ENCODE measurements around the gene ZNF205. TPM values are rescaled to one million over a fixed set of nuclear protein-coding genes. Genes with fewer than 3 reads are reported as not detected.

The ZNF205 gene
- total RNA-seq, 1 donor from 2014 or later, result 23.9 TPM

- peaks cover 6% of the 10 kb centered on the region for H3K36me3 Mint-ChIP-seq (ENCODE audit: insufficient read depth)
- peak overlapping the region; percentile 100 for H3K27ac Mint-ChIP-seq
- H3K4me3 Mint-ChIP-seq (ENCODE audit: low read depth), result peak overlapping the region; percentile 100
- peaks cover 19% of the 10 kb centered on the region for H3K4me1 Mint-ChIP-seq (ENCODE audit: low read depth)
- no peak for TF ChIP-seq CTCF (IDR thresholded peaks at IDR 0.05; ENCODE audit: unreplicated experiment)
- DNase-seq (ENCODE audit: low spot score, unreplicated experiment), result no peak
- H3K27me3 Mint-ChIP-seq, result no peaks in the 10 kb centered on the region
- no peaks in the 10 kb centered on the region for H3K9me3 Mint-ChIP-seq (ENCODE audit: low read depth)
Measured at GRCh38 chr16:3133844-3134243, 21.5 kb downstream of the ZNF205 start.

GRCh38 chr16:3134338-3135125, 22.1 kb downstream of the ZNF205 start, which contains the start of gene ZNF213:
ZNF213 (plus strand) TSS chr16:3135029; CDS start chr16:3137281, 2,252 bp downstream.
- Mint-ChIP-seq H3K9me3 (ENCODE audit: low read depth) (no peaks in the 10 kb centered on the region), H3K27me3 (no peaks in the 10 kb centered on the region), H3K4me1 (ENCODE audit: low read depth) (peaks cover 17% of the 10 kb centered on the region), H3K27ac (peak within 1 kb of the TSS; percentile 100), H3K36me3 (ENCODE audit: insufficient read depth) (peaks cover 7% of the 10 kb centered on the region), H3K4me3 (ENCODE audit: low read depth) (peak within 1 kb of the TSS; percentile 100)
- peak; percentile 85 for DNase-seq (ENCODE audit: low spot score, unreplicated experiment)
- TF ChIP-seq CTCF (IDR thresholded peaks at IDR 0.05; ENCODE audit: unreplicated experiment), result no peak

- Mint-ChIP-seq H3K27ac (peak overlapping the region; percentile 95), H3K4me1 (ENCODE audit: low read depth) (peaks cover 13% of the 10 kb centered on the region), H3K9me3 (ENCODE audit: low read depth) (no peaks in the 10 kb centered on the region), H3K36me3 (ENCODE audit: insufficient read depth) (peaks cover 3% of the 10 kb centered on the region), H3K27me3 (no peaks in the 10 kb centered on the region), H3K4me3 (ENCODE audit: low read depth) (peak overlapping the region; percentile 100)
- TF ChIP-seq CTCF (IDR thresholded peaks at IDR 0.05; ENCODE audit: unreplicated experiment), result no peak
- DNase-seq (ENCODE audit: low spot score, unreplicated experiment), result no peak
Measured at GRCh38 chr16:3135126-3135715, 22.8 kb downstream of the ZNF205 start.

- Mint-ChIP-seq H3K9me3 (ENCODE audit: low read depth) (no peaks in the 10 kb centered on the region), H3K4me1 (ENCODE audit: low read depth) (peaks cover 13% of the 10 kb centered on the region), H3K27me3 (no peaks in the 10 kb centered on the region), H3K27ac (no peak overlapping the region), H3K4me3 (ENCODE audit: low read depth) (no peak overlapping the region), H3K36me3 (ENCODE audit: insufficient read depth) (peaks cover 7% of the 10 kb centered on the region)
- no peak for DNase-seq (ENCODE audit: low spot score, unreplicated experiment)
- TF ChIP-seq CTCF (IDR thresholded peaks at IDR 0.05; ENCODE audit: unreplicated experiment), result no peak
Measured at GRCh38 chr16:3137267-3137666, 24.9 kb downstream of the ZNF205 start.

GRCh38 chr16:3138342-3138741, 26.0 kb downstream of the ZNF205 start:
- no peak for TF ChIP-seq CTCF (IDR thresholded peaks at IDR 0.05; ENCODE audit: unreplicated experiment)
- no peak overlapping the region for H3K27ac Mint-ChIP-seq
- H3K36me3 Mint-ChIP-seq (ENCODE audit: insufficient read depth), result peaks cover 11% of the 10 kb centered on the region
- H3K9me3 Mint-ChIP-seq (ENCODE audit: low read depth), result no peaks in the 10 kb centered on the region
- no peaks in the 10 kb centered on the region for H3K27me3 Mint-ChIP-seq
- no peak for DNase-seq (ENCODE audit: low spot score, unreplicated experiment)
- H3K4me3 Mint-ChIP-seq (ENCODE audit: low read depth), result no peak overlapping the region
- H3K4me1 Mint-ChIP-seq (ENCODE audit: low read depth), result peaks cover 9% of the 10 kb centered on the region
